Measurements from ENCODE around the gene ETFDH. TPM values are rescaled to one million over a fixed set of nuclear protein-coding genes. Genes with fewer than 3 reads are reported as not detected.
"Not testable (repeated sequence)": the region's sequence is repeated elsewhere in the genome, so short reads cannot be mapped to it uniquely, and the experiment has no call there.

Gene ETFDH
- total RNA-seq, 1 donor from 2014 or later = 11.5 TPM

DNA sequence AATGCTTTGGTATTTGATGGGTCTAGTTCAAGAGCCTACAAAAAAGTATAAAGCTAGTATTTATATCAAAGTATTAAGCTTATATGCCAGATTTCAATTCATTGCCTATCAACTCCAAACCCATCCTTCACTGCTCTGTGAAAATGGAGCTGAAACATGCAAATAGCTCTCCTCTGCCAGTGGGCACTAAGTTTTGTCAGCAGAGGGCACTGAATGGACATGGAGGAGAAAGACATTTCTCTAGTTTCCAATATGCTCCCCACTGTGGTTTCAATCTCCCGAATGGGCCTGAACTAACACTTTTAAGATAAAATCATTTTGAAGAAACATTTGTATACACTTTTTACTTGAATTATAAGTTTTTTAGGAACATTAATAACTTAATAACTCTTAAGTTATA is 38.7 kb downstream of the ETFDH start:
- Mint-ChIP-seq H3K4me1 (ENCODE audit: low read depth, unreplicated experiment) (no peaks in the 10 kb centered on the region), H3K27ac (ENCODE audit: unreplicated experiment) (no peak overlapping the region), H3K4me3 (ENCODE audit: unreplicated experiment) (no peak overlapping the region), H3K27me3 (ENCODE audit: unreplicated experiment) (no peaks in the 10 kb centered on the region), H3K9me3 (ENCODE audit: unreplicated experiment) (no peaks in the 10 kb centered on the region), H3K36me3 (ENCODE audit: unreplicated experiment) (no peaks in the 10 kb centered on the region)
- TF ChIP-seq, protein P1, sequence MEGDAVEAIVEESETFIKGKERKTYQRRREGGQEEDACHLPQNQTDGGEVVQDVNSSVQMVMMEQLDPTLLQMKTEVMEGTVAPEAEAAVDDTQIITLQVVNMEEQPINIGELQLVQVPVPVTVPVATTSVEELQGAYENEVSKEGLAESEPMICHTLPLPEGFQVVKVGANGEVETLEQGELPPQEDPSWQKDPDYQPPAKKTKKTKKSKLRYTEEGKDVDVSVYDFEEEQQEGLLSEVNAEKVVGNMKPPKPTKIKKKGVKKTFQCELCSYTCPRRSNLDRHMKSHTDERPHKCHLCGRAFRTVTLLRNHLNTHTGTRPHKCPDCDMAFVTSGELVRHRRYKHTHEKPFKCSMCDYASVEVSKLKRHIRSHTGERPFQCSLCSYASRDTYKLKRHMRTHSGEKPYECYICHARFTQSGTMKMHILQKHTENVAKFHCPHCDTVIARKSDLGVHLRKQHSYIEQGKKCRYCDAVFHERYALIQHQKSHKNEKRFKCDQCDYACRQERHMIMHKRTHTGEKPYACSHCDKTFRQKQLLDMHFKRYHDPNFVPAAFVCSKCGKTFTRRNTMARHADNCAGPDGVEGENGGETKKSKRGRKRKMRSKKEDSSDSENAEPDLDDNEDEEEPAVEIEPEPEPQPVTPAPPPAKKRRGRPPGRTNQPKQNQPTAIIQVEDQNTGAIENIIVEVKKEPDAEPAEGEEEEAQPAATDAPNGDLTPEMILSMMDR (IDR thresholded peaks at IDR 0.05; ENCODE audit: partially characterized antibody, unreplicated experiment) = no peak
- DNase-seq = no peak

DNA sequence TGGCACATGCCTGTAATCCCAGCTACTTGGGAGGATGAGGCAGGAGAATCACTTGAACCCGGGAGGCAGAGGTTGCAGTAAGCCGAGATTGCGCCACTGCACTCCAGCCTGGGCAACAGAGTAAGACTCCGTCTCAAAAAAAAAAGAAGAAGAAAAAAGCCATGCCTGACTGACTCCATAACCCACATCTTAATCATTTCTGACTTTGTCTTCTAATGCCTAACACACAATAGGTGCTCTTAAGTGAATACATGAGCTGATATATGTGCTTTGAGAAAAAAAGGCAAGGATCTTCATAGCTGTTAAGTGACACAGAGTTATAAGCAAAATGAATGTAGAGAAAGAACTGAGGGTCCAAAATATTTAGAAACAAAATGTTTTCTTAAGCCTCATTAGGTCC is 40.5 kb downstream of the ETFDH start:
- H3K27me3 Mint-ChIP-seq (ENCODE audit: unreplicated experiment); H3K9me3 Mint-ChIP-seq (ENCODE audit: unreplicated experiment); H3K27ac Mint-ChIP-seq (ENCODE audit: unreplicated experiment); H3K4me3 Mint-ChIP-seq (ENCODE audit: unreplicated experiment); H3K36me3 Mint-ChIP-seq (ENCODE audit: unreplicated experiment); DNase-seq; H3K4me1 Mint-ChIP-seq (ENCODE audit: low read depth, unreplicated experiment): not testable (repeated sequence)

DNA sequence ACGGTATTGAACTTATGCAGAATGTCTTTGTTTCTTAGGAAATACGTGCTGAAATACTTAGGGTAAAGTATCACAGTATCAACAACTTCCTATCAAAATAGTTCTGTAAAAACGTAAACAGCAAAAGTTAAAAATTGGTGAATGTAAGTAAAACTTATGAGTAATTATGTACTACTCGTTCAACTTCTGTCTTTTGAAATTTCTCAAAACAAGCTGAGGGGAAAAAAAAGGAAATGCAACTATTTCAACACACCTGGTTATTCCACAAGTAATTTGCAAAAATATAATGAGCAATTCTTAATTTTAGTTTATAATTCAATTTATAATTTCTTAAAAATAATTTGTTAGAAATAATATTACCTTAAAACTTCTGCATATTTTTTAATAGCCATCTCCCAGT is 42.8 kb downstream of the ETFDH start:
- H3K4me1 Mint-ChIP-seq (ENCODE audit: low read depth, unreplicated experiment) = no peaks in the 10 kb centered on the region

DNA sequence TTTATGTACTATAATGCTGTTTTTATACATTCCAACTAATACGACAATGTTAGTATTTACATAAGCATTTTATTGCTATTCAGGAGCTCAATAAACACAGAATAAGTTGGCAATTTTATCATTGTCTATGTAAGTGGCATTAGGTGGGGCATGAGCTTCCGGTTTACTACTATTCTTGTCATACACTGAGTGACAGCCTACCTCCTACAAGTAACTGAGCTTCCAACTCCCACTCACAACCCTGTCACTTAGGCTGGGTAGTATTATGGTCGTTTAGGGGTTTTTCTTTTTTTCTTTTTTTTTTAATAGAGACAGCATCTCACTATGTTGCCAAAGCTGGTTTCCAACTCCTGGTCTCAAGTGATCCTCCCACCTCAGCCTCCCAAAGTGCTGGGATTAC is 43.7 kb downstream of the ETFDH start:
- no peaks in the 10 kb centered on the region for H3K36me3 Mint-ChIP-seq (ENCODE audit: unreplicated experiment)
- H3K27ac Mint-ChIP-seq (ENCODE audit: unreplicated experiment) = no peak overlapping the region
- no peaks in the 10 kb centered on the region for H3K4me1 Mint-ChIP-seq (ENCODE audit: low read depth, unreplicated experiment)
- TF ChIP-seq, protein P1 (IDR thresholded peaks at IDR 0.05; ENCODE audit: partially characterized antibody, unreplicated experiment) = no peak
- no peaks in the 10 kb centered on the region for H3K9me3 Mint-ChIP-seq (ENCODE audit: unreplicated experiment)
- no peaks in the 10 kb centered on the region for H3K27me3 Mint-ChIP-seq (ENCODE audit: unreplicated experiment)
- no peak overlapping the region for H3K4me3 Mint-ChIP-seq (ENCODE audit: unreplicated experiment)
- no peak for DNase-seq

More for the DNA sequence above, 42.8 kb downstream of the ETFDH start:
- Mint-ChIP-seq H3K9me3 (ENCODE audit: unreplicated experiment) (no peaks in the 10 kb centered on the region), H3K4me3 (ENCODE audit: unreplicated experiment) (no peak overlapping the region), H3K27me3 (ENCODE audit: unreplicated experiment) (no peaks in the 10 kb centered on the region), H3K36me3 (ENCODE audit: unreplicated experiment) (no peaks in the 10 kb centered on the region), H3K27ac (ENCODE audit: unreplicated experiment) (no peak overlapping the region)
- TF ChIP-seq, protein P1 (IDR thresholded peaks at IDR 0.05; ENCODE audit: partially characterized antibody, unreplicated experiment) = no peak
- no peak for DNase-seq

DNA sequence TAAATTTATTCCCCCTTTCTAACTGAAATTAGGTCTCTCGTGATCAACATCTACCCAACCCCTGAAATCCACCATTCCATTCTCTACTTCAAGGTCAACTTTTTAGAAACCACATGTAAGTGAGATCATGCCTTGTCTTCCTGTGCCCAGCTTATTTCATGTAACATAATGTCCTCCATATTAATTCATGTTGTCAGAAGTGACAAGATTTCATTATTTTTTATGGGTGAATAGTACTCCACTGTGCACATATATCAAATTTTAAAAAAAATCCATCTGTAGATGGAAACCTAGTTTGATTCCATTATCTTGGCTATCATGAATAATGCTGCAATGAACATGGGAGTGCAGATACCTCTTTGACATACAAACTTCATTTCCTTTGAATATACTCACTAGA is 49.6 kb downstream of the ETFDH start:
- H3K4me1 Mint-ChIP-seq (ENCODE audit: low read depth, unreplicated experiment) = no peaks in the 10 kb centered on the region
- H3K9me3 Mint-ChIP-seq (ENCODE audit: unreplicated experiment) = peaks cover 3% of the 10 kb centered on the region
- TF ChIP-seq, protein P1 (IDR thresholded peaks at IDR 0.05; ENCODE audit: partially characterized antibody, unreplicated experiment) = no peak
- DNase-seq = no peak
- peak overlapping the region; percentile 95 for H3K4me3 Mint-ChIP-seq (ENCODE audit: unreplicated experiment)
- H3K36me3 Mint-ChIP-seq (ENCODE audit: unreplicated experiment) = no peaks in the 10 kb centered on the region
- no peaks in the 10 kb centered on the region for H3K27me3 Mint-ChIP-seq (ENCODE audit: unreplicated experiment)
- H3K27ac Mint-ChIP-seq (ENCODE audit: unreplicated experiment) = no peak overlapping the region
